Measurements from ENCODE around the gene PIK3R1.

PIK3R1 gene

DNA sequence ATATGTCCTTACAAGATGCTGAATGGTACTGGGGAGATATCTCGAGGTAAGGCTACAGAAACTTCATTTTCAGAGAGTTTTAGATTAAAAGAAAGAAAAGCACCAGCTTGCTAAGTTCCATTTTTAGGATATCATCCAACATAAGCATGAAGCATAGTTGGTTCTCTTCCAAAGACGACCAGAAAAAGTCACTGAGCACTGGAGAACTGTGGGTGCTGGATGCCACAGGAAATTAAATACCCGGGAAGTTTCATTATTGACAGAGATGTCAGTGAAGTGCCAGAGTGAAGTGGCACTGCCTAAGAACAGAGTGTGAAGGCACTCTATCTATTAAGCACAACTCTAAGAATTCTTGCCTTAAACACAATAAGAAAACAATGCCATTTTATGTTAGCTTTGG is 76.8 kb downstream of the PIK3R1 start:
- H3K4me1 ChIP-seq (ENCODE audit: control insufficient read depth in 5 of 5, insufficient read depth in 5 of 5, low read length in 5 of 5): peaks cover 12 to 65% (median 37%) of the 10 kb centered on the region in 5 donors
- peak overlapping the region in 2 of 5 donors; percentile 23 to 68 for H3K4me3 ChIP-seq (ENCODE audit: low read depth in 1 of 5, low read length in 5 of 5)
- peaks cover 40 to 50% (median 42%) of the 10 kb centered on the region in 5 donors for H3K36me3 ChIP-seq (ENCODE audit: control insufficient read depth in 5 of 5, insufficient read depth in 5 of 5, low read length in 5 of 5)
- peak overlapping the region; percentile 90 for H3K27ac ChIP-seq (ENCODE audit: low read depth, low read length)
- no peaks in the 10 kb centered on the region for H3K27me3 ChIP-seq (ENCODE audit: control insufficient read depth in 5 of 5, insufficient read depth in 4 of 5, low read length in 5 of 5)
- no peaks in the 10 kb centered on the region for H3K9me3 ChIP-seq (ENCODE audit: control insufficient read depth in 5 of 5, low read length in 5 of 5)
- peak overlapping the region in 2 of 5 donors; percentile 29 to 36 for H3K9ac ChIP-seq (ENCODE audit: low read length in 5 of 5)

GRCh38 chr5:68295772-68296171 is 80.2 kb downstream of the PIK3R1 start:
- peaks cover 0 to 64% (median 17%) of the 10 kb centered on the region in 5 donors for H3K4me1 ChIP-seq (ENCODE audit: control insufficient read depth in 5 of 5, insufficient read depth in 5 of 5, low read length in 5 of 5)
- H3K27ac ChIP-seq (ENCODE audit: low read depth, low read length): no peak overlapping the region
- H3K36me3 ChIP-seq (ENCODE audit: control insufficient read depth in 5 of 5, insufficient read depth in 5 of 5, low read length in 5 of 5): peaks cover 58 to 74% (median 68%) of the 10 kb centered on the region in 5 donors
- H3K27me3 ChIP-seq (ENCODE audit: control insufficient read depth in 5 of 5, insufficient read depth in 4 of 5, low read length in 5 of 5): no peaks in the 10 kb centered on the region
- H3K9me3 ChIP-seq (ENCODE audit: control insufficient read depth in 5 of 5, low read length in 5 of 5): no peaks in the 10 kb centered on the region
- H3K9ac ChIP-seq (ENCODE audit: low read length in 5 of 5): no peak overlapping the region
- no peak overlapping the region for H3K4me3 ChIP-seq (ENCODE audit: low read depth in 1 of 5, low read length in 5 of 5)

GRCh38 chr5:68296895-68297294 is 81.3 kb downstream of the PIK3R1 start:
- Histone ChIP-seq H3K27ac (ENCODE audit: low read depth, low read length) (no peak overlapping the region), H3K9me3 (ENCODE audit: control insufficient read depth in 5 of 5, low read length in 5 of 5) (no peaks in the 10 kb centered on the region), H3K27me3 (ENCODE audit: control insufficient read depth in 5 of 5, insufficient read depth in 4 of 5, low read length in 5 of 5) (no peaks in the 10 kb centered on the region), H3K36me3 (ENCODE audit: control insufficient read depth in 5 of 5, insufficient read depth in 5 of 5, low read length in 5 of 5) (peaks cover 58 to 74% (median 70%) of the 10 kb centered on the region in 5 donors), H3K4me1 (ENCODE audit: control insufficient read depth in 5 of 5, insufficient read depth in 5 of 5, low read length in 5 of 5) (peaks cover 0 to 64% (median 17%) of the 10 kb centered on the region in 5 donors), H3K4me3 (ENCODE audit: low read depth in 1 of 5, low read length in 5 of 5) (no peak overlapping the region), H3K9ac (ENCODE audit: low read length in 5 of 5) (no peak overlapping the region)

DNA sequence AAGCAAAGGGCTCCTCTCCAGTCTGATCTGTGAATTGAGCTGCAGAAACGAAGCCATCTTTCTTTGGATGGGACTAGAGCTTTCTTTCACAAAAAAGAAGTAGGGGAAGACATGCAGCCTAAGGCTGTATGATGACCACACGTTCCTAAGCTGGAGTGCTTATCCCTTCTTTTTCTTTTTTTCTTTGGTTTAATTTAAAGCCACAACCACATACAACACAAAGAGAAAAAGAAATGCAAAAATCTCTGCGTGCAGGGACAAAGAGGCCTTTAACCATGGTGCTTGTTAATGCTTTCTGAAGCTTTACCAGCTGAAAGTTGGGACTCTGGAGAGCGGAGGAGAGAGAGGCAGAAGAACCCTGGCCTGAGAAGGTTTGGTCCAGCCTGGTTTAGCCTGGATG is 82.1 kb downstream of the PIK3R1 start:
- Histone ChIP-seq H3K36me3 (ENCODE audit: control insufficient read depth in 5 of 5, insufficient read depth in 5 of 5, low read length in 5 of 5) (peaks cover 55 to 74% (median 69%) of the 10 kb centered on the region in 5 donors), H3K9ac (ENCODE audit: low read length in 5 of 5) (peak overlapping the region in 2 of 5 donors; percentile 6 to 55), H3K9me3 (ENCODE audit: control insufficient read depth in 5 of 5, low read length in 5 of 5) (no peaks in the 10 kb centered on the region), H3K27ac (ENCODE audit: low read depth, low read length) (no peak overlapping the region), H3K4me3 (ENCODE audit: low read depth in 1 of 5, low read length in 5 of 5) (no peak overlapping the region), H3K4me1 (ENCODE audit: control insufficient read depth in 5 of 5, insufficient read depth in 5 of 5, low read length in 5 of 5) (peaks cover 0 to 58% (median 11%) of the 10 kb centered on the region in 5 donors), H3K27me3 (ENCODE audit: control insufficient read depth in 5 of 5, insufficient read depth in 4 of 5, low read length in 5 of 5) (no peaks in the 10 kb centered on the region)

GRCh38 chr5:68298479-68298878 is 82.9 kb downstream of the PIK3R1 start:
- H3K36me3 ChIP-seq (ENCODE audit: control insufficient read depth in 5 of 5, insufficient read depth in 5 of 5, low read length in 5 of 5): peaks cover 49 to 66% (median 60%) of the 10 kb centered on the region in 5 donors

DNA sequence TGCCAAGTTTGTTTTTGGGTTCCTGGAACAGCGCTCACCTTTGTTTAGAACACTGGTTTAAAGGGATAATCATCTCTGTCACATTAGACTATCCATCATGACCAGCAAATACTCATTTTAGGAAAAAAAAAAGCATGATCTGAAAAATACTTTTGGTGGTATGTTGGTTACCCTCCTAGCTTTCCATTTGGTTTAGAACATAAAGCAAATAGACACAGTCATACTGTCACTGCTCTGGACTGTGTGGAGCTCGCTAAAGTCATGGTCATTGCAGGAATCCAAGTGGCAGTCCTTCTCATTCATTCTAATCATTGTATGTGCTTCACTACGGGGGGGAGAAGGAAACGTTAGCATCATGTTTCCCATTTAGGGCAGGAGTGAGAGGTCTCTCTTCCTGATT is 83.5 kb downstream of the PIK3R1 start:
- H3K9me3 ChIP-seq (ENCODE audit: control insufficient read depth in 5 of 5, low read length in 5 of 5): no peaks in the 10 kb centered on the region
- peaks cover 47 to 59% (median 56%) of the 10 kb centered on the region in 5 donors for H3K36me3 ChIP-seq (ENCODE audit: control insufficient read depth in 5 of 5, insufficient read depth in 5 of 5, low read length in 5 of 5)
- peaks cover 0 to 45% (median 8%) of the 10 kb centered on the region in 5 donors for H3K4me1 ChIP-seq (ENCODE audit: control insufficient read depth in 5 of 5, insufficient read depth in 5 of 5, low read length in 5 of 5)
- no peaks in the 10 kb centered on the region for H3K27me3 ChIP-seq (ENCODE audit: control insufficient read depth in 5 of 5, insufficient read depth in 4 of 5, low read length in 5 of 5)
- no peak overlapping the region for H3K27ac ChIP-seq (ENCODE audit: low read depth, low read length)
- H3K9ac ChIP-seq (ENCODE audit: low read length in 5 of 5): peak overlapping the region in 1 of 5 donors; percentile 3
- no peak overlapping the region for H3K4me3 ChIP-seq (ENCODE audit: low read depth in 1 of 5, low read length in 5 of 5)

More at GRCh38 chr5:68298479-68298878, 82.9 kb downstream of the PIK3R1 start:
- Histone ChIP-seq H3K4me1 (ENCODE audit: control insufficient read depth in 5 of 5, insufficient read depth in 5 of 5, low read length in 5 of 5) (peaks cover 0 to 51% (median 8%) of the 10 kb centered on the region in 5 donors), H3K4me3 (ENCODE audit: low read depth in 1 of 5, low read length in 5 of 5) (no peak overlapping the region), H3K9me3 (ENCODE audit: control insufficient read depth in 5 of 5, low read length in 5 of 5) (no peaks in the 10 kb centered on the region), H3K9ac (ENCODE audit: low read length in 5 of 5) (peak overlapping the region in 1 of 5 donors; percentile 3), H3K27ac (ENCODE audit: low read depth, low read length) (no peak overlapping the region), H3K27me3 (ENCODE audit: control insufficient read depth in 5 of 5, insufficient read depth in 4 of 5, low read length in 5 of 5) (no peaks in the 10 kb centered on the region)

GRCh38 chr5:68299575-68299974 is 84.0 kb downstream of the PIK3R1 start:
- H3K9me3 ChIP-seq (ENCODE audit: control insufficient read depth in 5 of 5, low read length in 5 of 5): no peaks in the 10 kb centered on the region
- no peak overlapping the region for H3K27ac ChIP-seq (ENCODE audit: low read depth, low read length)
- H3K4me3 ChIP-seq (ENCODE audit: low read depth in 1 of 5, low read length in 5 of 5): no peak overlapping the region
- H3K36me3 ChIP-seq (ENCODE audit: control insufficient read depth in 5 of 5, insufficient read depth in 5 of 5, low read length in 5 of 5): peaks cover 43 to 55% (median 52%) of the 10 kb centered on the region in 5 donors
- no peak overlapping the region for H3K9ac ChIP-seq (ENCODE audit: low read length in 5 of 5)
- H3K27me3 ChIP-seq (ENCODE audit: control insufficient read depth in 5 of 5, insufficient read depth in 4 of 5, low read length in 5 of 5): no peaks in the 10 kb centered on the region
- peaks cover 0 to 42% (median 8%) of the 10 kb centered on the region in 5 donors for H3K4me1 ChIP-seq (ENCODE audit: control insufficient read depth in 5 of 5, insufficient read depth in 5 of 5, low read length in 5 of 5)

DNA sequence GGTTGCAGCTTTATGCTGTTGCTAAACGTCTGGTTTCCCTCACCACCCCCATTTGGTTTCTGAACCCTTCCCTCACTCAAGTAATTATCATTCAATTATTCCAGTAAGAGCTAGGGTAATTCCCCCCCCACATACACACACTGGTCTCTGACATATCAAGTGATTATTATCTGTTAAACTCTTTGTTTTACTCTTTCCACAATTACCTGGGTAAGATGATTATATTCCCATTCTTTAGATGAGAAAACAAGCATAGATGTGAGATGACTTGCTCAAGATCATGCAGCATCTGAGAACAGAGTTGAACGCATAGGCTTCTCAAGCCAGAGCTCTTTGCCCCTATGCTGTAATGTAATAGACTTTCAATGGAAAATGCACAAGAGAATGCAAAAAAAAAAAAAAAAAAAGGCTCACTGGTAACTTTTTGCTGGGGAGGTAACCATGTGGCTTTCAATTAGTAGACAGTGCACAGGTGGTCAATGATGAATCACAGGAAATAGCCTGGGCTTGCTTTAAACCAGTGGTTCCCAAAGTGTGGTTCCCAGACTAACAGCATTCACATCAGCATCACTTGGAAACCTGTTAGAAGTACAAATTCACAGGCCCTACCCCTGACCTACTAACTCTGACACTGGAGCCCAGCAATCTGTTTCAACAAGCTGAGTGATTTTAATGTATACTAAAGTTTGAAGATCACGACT is 87.6 kb downstream of the PIK3R1 start:
- no peaks in the 10 kb centered on the region for H3K27me3 ChIP-seq (ENCODE audit: control insufficient read depth in 5 of 5, insufficient read depth in 4 of 5, low read length in 5 of 5)
- H3K9ac ChIP-seq (ENCODE audit: low read length in 5 of 5): no peak overlapping the region
- H3K4me1 ChIP-seq (ENCODE audit: control insufficient read depth in 5 of 5, insufficient read depth in 5 of 5, low read length in 5 of 5): peaks cover 0 to 12% (median 3%) of the 10 kb centered on the region in 5 donors
- H3K36me3 ChIP-seq (ENCODE audit: control insufficient read depth in 5 of 5, insufficient read depth in 5 of 5, low read length in 5 of 5): peaks cover 11 to 21% (median 20%) of the 10 kb centered on the region in 5 donors
- H3K4me3 ChIP-seq (ENCODE audit: low read depth in 1 of 5, low read length in 5 of 5): no peak overlapping the region
- no peak overlapping the region for H3K27ac ChIP-seq (ENCODE audit: low read depth, low read length)
- H3K9me3 ChIP-seq (ENCODE audit: control insufficient read depth in 5 of 5, low read length in 5 of 5): no peaks in the 10 kb centered on the region

DNA sequence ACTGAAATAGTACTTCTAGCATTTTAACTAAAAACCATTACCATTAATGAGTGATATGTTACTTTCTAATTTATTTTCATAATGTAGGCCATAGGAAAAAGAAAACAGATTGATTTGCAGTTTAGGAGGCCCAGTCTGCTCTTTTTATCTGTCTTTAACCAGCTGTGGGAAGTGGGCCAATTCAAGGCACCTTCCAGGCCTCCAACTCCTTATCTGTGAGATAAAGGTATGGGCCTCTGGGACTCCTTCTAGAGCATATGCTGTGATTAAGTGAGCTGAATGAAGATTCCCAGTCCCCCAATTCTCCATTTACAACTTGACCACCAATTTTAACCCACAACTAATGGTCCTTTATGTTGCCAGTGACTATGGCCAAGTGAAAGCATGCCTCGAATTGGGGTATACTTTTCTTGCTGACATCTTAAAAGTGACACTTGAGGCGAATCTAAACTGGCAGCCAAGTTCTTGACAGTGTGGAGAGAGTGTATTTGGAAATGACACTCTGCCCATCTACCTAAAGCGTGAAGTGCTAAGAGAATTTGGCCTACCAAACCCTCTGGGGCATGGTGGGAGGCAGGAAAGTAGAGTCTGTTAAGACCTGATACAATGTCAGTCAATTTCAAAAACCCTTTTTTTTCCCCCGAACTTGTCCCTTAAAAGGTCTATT is 88.3 kb downstream of the PIK3R1 start:
- peaks cover 0 to 8% (median 3%) of the 10 kb centered on the region in 5 donors for H3K4me1 ChIP-seq (ENCODE audit: control insufficient read depth in 5 of 5, insufficient read depth in 5 of 5, low read length in 5 of 5)
- H3K9ac ChIP-seq (ENCODE audit: low read length in 5 of 5): no peak overlapping the region
- no peak overlapping the region for H3K4me3 ChIP-seq (ENCODE audit: low read depth in 1 of 5, low read length in 5 of 5)
- H3K27me3 ChIP-seq (ENCODE audit: control insufficient read depth in 5 of 5, insufficient read depth in 4 of 5, low read length in 5 of 5): no peaks in the 10 kb centered on the region
- H3K36me3 ChIP-seq (ENCODE audit: control insufficient read depth in 5 of 5, insufficient read depth in 5 of 5, low read length in 5 of 5): peaks cover 7 to 19% (median 17%) of the 10 kb centered on the region in 5 donors
- no peaks in the 10 kb centered on the region for H3K9me3 ChIP-seq (ENCODE audit: control insufficient read depth in 5 of 5, low read length in 5 of 5)
- no peak overlapping the region for H3K27ac ChIP-seq (ENCODE audit: low read depth, low read length)
